MG63 (cell line): ENCODE measurements around the gene UBE2F. TPM values are rescaled to one million over a fixed set of nuclear protein-coding genes. Genes with fewer than 3 reads are reported as not detected.

Experiments
- DNase-seq: peaks from one replicate; pipeline ENCODE4 v3.0.0-alpha.2; 2020
- H3K27me3 ChIP-seq: fragments of 250-450 bp; sonication (Bioruptor Pico); 2 replicates; pipeline ENCODE4 v1.5.1; 2020; ENCODE audit warnings: mild to moderate bottlenecking, moderate library complexity
- H3K36me3 ChIP-seq: fragments of 250-450 bp; sonication (Bioruptor Pico); 2 replicates; pipeline ENCODE4 v1.5.1; 2020; ENCODE audit warnings: mild to moderate bottlenecking, moderate library complexity
- H3K4me3 ChIP-seq: fragments of 250-450 bp; sonication (Bioruptor Pico); 2 replicates; pipeline ENCODE4 v1.5.1; 2020; ENCODE audit warnings: mild to moderate bottlenecking, moderate library complexity
- H3K9me3 ChIP-seq: fragments of 250-450 bp; sonication (Bioruptor Pico); 2 replicates; pipeline ENCODE4 v1.5.1; 2020; ENCODE audit warnings: mild to moderate bottlenecking, moderate library complexity
- total RNA-seq: library from RNA; depleted of rRNA; stranded (reverse); fragments of >200 nt; shearing (Covaris generic); gene quantifications from 2 replicates; pipeline ENCODE4 v1.2.3, GENCODE V29; 2014; ENCODE audit warnings: low replicate concordance

Gene UBE2F
- total RNA-seq, 1 experiment from 2014 or later, result 121 TPM

- DNase-seq, result no peak
- H3K36me3 ChIP-seq, result peaks cover 30% of the 10 kb centered on the region
Measured at GRCh38 chr2:237995036-237995435, 28.2 kb downstream of the UBE2F start.

GRCh38 chr2:237996021-237996593 is 29.3 kb downstream of the UBE2F start:
- no peaks in the 10 kb centered on the region for H3K27me3 ChIP-seq
- peak; percentile 36 for DNase-seq
- H3K4me3 ChIP-seq, result no peak overlapping the region
- peaks cover 36% of the 10 kb centered on the region for H3K36me3 ChIP-seq
- peaks cover 2% of the 10 kb centered on the region; the same call in 1 of the 2 replicates for H3K9me3 ChIP-seq

More at GRCh38 chr2:237995036-237995435, 28.2 kb downstream of the UBE2F start:
- no peaks in the 10 kb centered on the region for H3K27me3 ChIP-seq
- H3K4me3 ChIP-seq, result no peak overlapping the region
- H3K9me3 ChIP-seq, result peaks cover 2% of the 10 kb centered on the region; the same call in 1 of the 2 replicates

DNA sequence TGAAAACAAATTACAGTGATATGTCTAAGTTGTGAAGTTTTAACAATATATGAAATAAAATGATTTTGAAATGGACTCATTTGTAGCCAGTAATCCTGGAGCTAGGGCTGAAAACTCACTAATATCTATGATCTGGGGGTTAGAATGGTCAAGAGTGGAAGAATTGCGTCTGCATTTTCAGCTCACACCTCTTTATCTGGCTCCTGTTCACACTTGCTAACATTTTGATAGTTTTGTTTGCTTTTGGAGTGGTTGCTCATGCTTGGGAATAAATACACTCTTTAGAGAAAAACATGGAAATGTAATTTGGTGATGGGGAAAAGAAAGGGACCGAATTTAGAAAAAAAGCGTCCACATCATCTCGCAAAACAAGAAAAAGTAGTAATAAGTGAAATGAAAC is 30.7 kb downstream of the UBE2F start:
- peaks cover 2% of the 10 kb centered on the region; the same call in 1 of the 2 replicates for H3K9me3 ChIP-seq
- H3K4me3 ChIP-seq, result no peak overlapping the region
- H3K36me3 ChIP-seq, result peaks cover 26% of the 10 kb centered on the region
- DNase-seq, result no peak
- no peaks in the 10 kb centered on the region for H3K27me3 ChIP-seq

DNA sequence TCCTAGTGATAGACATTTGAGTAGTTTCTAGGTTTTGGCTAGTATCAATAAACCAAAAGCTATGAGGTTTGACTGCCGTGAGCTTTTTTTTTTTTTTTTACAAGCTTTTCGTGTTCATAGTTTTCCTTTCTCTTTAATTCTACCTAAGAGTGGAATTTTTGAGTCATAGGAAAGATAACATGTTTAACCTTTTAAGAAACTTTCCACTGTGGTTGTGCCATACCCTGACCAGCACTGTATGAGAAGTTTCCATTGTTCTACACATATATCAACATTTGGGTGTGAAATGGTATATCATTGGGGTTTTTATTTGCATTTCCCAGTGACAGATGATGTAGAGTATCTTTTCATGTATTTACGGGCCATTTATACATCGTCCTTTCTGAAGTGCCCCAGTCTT is 31.7 kb downstream of the UBE2F start:
- H3K9me3 ChIP-seq, result peaks cover 2% of the 10 kb centered on the region; the same call in 1 of the 2 replicates
- no peaks in the 10 kb centered on the region for H3K27me3 ChIP-seq
- no peak for DNase-seq
- H3K4me3 ChIP-seq, result no peak overlapping the region
- peaks cover 23% of the 10 kb centered on the region for H3K36me3 ChIP-seq

- Histone ChIP-seq H3K9me3 (peaks cover 2% of the 10 kb centered on the region; the same call in 1 of the 2 replicates), H3K27me3 (no peaks in the 10 kb centered on the region), H3K36me3 (peaks cover 24% of the 10 kb centered on the region), H3K4me3 (no peak overlapping the region)
- no peak for DNase-seq
Measured at GRCh38 chr2:238003234-238004031, 36.6 kb downstream of the UBE2F start.

GRCh38 chr2:238004077-238004830 is 37.4 kb downstream of the UBE2F start:
- Histone ChIP-seq H3K4me3 (no peak overlapping the region), H3K36me3 (peaks cover 24% of the 10 kb centered on the region), H3K9me3 (peaks cover 2% of the 10 kb centered on the region; the same call in 1 of the 2 replicates), H3K27me3 (no peaks in the 10 kb centered on the region)
- DNase-seq, result no peak

DNA sequence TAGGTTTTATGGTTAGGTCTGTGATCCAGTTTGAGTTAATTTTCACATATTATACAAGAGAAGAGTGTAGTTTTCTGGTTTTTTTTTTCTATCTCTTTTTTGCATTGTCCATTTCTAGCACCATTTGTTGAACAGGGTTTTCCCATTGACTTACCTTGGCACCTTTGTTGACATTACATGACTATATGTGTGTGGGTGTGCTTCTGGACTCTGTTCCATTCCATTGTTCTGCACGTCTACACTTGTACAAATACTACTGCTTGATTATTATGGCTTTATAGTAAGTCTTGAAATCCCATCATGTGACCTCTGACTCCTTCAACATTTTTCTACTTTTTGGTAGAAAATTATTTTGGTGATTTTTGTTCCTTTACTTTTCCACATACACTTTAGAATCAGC is 38.7 kb downstream of the UBE2F start:
- Histone ChIP-seq H3K36me3 (peaks cover 18% of the 10 kb centered on the region), H3K4me3 (no peak overlapping the region), H3K9me3 (no peaks in the 10 kb centered on the region), H3K27me3 (no peaks in the 10 kb centered on the region)
- no peak for DNase-seq

DNA sequence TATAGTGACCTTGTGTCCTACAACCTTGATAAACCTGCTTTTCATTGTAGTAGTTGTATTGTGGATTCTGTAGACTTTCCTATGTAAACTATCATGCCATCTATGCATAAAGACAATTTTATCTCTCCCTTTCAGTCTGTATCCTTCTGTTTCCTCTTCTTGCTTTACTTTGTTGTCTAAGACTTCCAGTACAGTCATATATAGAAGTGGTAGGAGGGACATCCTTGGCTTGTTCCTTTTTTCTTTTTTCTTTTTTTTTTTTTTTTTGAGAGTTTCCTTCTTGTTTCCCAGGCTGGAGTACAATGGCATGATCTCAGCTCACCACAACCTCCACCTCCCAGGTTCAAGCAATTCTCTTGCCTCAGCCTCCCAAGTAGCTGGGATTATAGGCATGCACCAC is 39.7 kb downstream of the UBE2F start:
- no peak for DNase-seq
- H3K9me3 ChIP-seq, result no peaks in the 10 kb centered on the region
- H3K27me3 ChIP-seq, result no peaks in the 10 kb centered on the region
- H3K36me3 ChIP-seq, result peaks cover 20% of the 10 kb centered on the region
- no peak overlapping the region for H3K4me3 ChIP-seq

GRCh38 chr2:238007924-238008323 is 41.1 kb downstream of the UBE2F start:
- H3K4me3 ChIP-seq, result no peak overlapping the region
- no peak for DNase-seq
- no peaks in the 10 kb centered on the region for H3K27me3 ChIP-seq
- H3K9me3 ChIP-seq, result no peaks in the 10 kb centered on the region
- H3K36me3 ChIP-seq, result peaks cover 31% of the 10 kb centered on the region

DNA sequence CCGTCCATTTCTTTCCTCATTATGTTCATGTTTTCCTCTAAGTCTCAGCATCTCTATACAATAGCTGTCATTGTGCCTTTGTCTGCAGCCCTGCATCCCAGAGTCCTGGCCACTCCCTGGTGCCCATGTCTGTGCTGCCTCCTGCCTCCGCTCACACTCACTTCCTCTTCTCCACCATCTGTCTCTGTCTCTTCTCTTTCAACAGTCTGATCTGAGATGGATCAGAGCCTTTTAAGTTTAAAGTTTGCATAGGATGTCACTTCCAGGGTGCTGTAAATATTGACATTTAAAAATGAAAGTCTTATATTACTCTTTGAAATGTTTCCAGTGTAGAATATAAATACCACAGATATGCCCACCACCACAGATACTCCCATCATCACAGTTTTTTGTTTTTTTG is 42.7 kb downstream of the UBE2F start:
- no peaks in the 10 kb centered on the region for H3K27me3 ChIP-seq
- DNase-seq, result no peak
- no peak overlapping the region for H3K4me3 ChIP-seq
- H3K9me3 ChIP-seq, result no peaks in the 10 kb centered on the region
- H3K36me3 ChIP-seq, result peaks cover 26% of the 10 kb centered on the region

- Histone ChIP-seq H3K4me3 (no peak overlapping the region), H3K36me3 (peaks cover 25% of the 10 kb centered on the region), H3K9me3 (no peaks in the 10 kb centered on the region), H3K27me3 (no peaks in the 10 kb centered on the region)
- DNase-seq, result no peak
Measured at GRCh38 chr2:238010572-238010971, 43.8 kb downstream of the UBE2F start.

DNA sequence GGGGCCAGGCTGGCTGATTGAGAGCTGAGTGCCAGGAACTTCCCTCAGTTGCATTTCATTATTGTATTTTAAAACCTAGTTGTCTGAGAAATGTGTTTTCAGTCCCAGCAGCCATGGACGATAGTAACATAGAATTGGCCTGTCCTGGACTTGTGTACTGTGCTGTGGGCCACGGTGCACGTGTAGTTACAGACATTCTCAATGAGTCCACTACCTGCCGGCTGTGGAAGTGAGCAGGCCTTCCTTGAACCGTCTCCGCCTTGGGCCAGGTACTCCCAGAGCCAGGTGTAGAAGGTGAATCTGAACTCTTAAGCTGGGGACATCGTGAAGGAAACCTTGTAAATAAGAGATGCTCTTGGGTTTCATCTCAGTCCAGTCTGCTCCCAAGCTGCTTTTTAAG is 47.0 kb downstream of the UBE2F start:
- no peak for DNase-seq
- Histone ChIP-seq H3K27me3 (no peaks in the 10 kb centered on the region), H3K4me3 (no peak overlapping the region), H3K36me3 (peaks cover 16% of the 10 kb centered on the region), H3K9me3 (no peaks in the 10 kb centered on the region)

GRCh38 chr2:238015705-238016104 is 48.9 kb downstream of the UBE2F start:
- DNase-seq, result no peak
- no peaks in the 10 kb centered on the region for H3K27me3 ChIP-seq
- no peak overlapping the region for H3K4me3 ChIP-seq
- H3K9me3 ChIP-seq, result no peaks in the 10 kb centered on the region
- peaks cover 13% of the 10 kb centered on the region for H3K36me3 ChIP-seq

DNA sequence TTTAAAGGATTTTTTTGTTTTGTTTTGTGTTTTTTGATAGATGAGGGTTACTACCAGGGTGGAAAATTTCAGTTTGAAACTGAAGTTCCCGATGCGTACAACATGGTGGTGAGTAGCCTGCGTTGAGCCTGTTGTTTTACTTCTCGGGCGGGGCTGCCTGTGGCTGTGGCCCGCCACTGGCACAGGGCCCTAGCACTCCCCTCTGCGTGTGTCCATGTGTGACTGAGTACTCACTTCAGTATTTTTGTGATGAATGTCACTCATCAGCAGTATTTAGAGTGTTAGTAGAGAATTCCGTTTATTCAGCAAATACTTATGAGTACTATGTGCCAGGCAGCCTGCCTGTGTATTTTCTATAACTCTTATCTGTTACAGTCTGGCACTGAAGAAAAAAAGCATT is 49.7 kb downstream of the UBE2F start:
- H3K9me3 ChIP-seq, result no peaks in the 10 kb centered on the region
- peaks cover 17% of the 10 kb centered on the region for H3K36me3 ChIP-seq
- H3K27me3 ChIP-seq, result no peaks in the 10 kb centered on the region
- no peak overlapping the region for H3K4me3 ChIP-seq
- DNase-seq, result no peak

DNA sequence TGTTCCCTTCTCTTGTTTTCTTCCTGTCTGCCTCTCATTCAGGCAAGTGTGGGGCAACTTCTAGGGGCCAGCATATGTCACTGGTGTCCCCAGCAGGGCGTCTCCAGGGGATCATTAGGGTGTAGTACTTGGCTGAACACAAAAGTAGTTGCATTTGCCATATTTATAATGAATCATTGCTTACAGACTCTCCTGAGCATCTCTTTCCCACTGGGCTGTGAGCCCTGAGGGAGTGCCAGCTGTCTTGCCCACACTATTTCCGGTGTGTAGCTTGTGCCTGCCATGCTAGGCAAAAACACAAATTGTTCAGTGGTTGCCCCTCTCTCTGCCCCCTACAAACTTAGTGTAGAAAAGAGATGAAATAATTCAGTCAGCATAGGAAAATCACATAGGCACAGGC is 53.1 kb downstream of the UBE2F start:
- Histone ChIP-seq H3K4me3 (no peak overlapping the region), H3K36me3 (peaks cover 7% of the 10 kb centered on the region), H3K9me3 (no peaks in the 10 kb centered on the region), H3K27me3 (no peaks in the 10 kb centered on the region)
- peak; percentile 91 for DNase-seq

- no peaks in the 10 kb centered on the region for H3K27me3 ChIP-seq
- no peak for DNase-seq
- peaks cover 7% of the 10 kb centered on the region for H3K36me3 ChIP-seq
- no peaks in the 10 kb centered on the region for H3K9me3 ChIP-seq
- H3K4me3 ChIP-seq, result no peak overlapping the region
Measured at GRCh38 chr2:238020816-238021215, 54.0 kb downstream of the UBE2F start.

DNA sequence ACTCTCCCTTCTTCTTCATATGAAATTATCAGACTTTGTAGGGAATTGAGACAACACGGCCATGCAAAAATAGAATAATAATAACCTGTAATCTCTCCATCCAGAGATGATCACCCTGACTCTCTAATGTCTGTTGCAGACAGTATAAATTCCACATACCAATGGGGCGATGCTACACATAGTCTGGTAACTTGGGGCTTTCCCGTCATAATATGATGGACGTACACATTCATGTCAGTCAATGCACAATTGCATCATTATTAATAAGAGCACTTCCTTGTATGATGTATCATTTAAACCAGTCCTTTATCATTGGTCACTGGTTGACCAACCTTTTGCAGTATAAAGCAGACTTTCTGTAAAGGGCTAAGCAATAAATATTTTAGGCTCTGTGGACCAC is 54.5 kb downstream of the UBE2F start:
- DNase-seq, result no peak
- Histone ChIP-seq H3K4me3 (no peak overlapping the region), H3K36me3 (peaks cover 10% of the 10 kb centered on the region), H3K9me3 (no peaks in the 10 kb centered on the region), H3K27me3 (no peaks in the 10 kb centered on the region)
